Measurements from ENCODE around the gene GPR84. TPM values are rescaled to one million over a fixed set of nuclear protein-coding genes. Genes with fewer than 3 reads are reported as not detected.

The GPR84 gene
- total and polyA plus RNA-seq, 2 of the 13 experiments (the other 11 are each of a cell fraction or from before 2014, with no cell fraction given): not detected

DNA sequence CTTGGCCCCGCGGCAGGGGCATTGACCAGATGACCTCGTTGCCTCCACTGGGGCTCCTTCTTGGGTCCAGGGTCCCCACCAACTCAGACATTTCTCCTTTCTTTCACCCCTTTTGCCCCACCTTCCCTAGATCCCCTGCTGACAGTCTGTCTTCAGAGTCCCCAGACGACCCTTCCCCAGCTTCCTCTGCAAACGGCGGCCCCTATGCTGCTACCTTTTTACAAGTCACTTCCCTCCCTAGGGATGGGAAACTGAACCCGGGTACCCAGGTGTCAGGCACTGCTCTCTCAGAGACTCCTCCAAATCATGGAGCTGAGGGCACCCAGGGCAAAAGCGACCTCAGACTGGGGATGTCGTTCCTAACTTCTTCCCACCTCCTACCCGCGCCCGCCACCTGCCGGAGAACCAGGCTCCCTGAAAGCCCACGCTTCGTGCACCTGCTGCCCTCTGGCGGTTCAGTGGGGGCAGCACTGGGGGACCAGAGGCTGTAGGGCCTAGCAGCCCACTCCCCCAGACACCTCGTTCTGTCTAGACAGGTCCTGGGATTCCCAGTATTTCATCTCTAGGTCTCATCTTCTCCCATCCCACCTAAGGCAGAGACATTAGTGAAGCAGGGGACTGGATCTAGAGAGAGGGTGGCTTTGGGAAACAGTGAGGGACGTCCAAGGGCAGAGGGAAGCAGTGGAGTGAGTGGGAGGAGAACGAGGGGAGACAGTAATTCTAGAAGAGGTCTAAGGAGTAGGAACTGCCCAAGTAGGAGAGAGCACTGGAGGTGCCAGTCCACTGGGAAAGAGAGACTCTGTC, 15.3 kb upstream of the GPR84 start (continued):
- TF ChIP-seq SPEN (CRISPR knock-in tag; IDR thresholded peaks at IDR 0.05; ENCODE audit: low read depth) (no peak), WIZ (CRISPR knock-in tag; IDR thresholded peaks at IDR 0.05) (no peak), KDM4B (CRISPR knock-in tag; IDR thresholded peaks at IDR 0.05) (no peak), RXRB (CRISPR knock-in tag; IDR thresholded peaks at IDR 0.05; ENCODE audit: borderline replicate concordance) (peak; percentile 35; the same call in 1 of the 2 replicates), ZNF24 (IDR thresholded peaks at IDR 0.05) (no peak), GLI4 (CRISPR knock-in tag; IDR thresholded peaks at IDR 0.05; ENCODE audit: borderline replicate concordance) (no peak), ZNF720 (CRISPR knock-in tag; IDR thresholded peaks at IDR 0.05) (no peak), HDAC6 (IDR thresholded peaks at IDR 0.05; ENCODE audit: low read depth, low read length) (no peak), TGIF2 (CRISPR knock-in tag; IDR thresholded peaks at IDR 0.05) (no peak), GFI1 (CRISPR knock-in tag; IDR thresholded peaks at IDR 0.05; ENCODE audit: borderline replicate concordance) (no peak), GTF3A (CRISPR knock-in tag; conservative IDR thresholded peaks at IDR 0.05) (no peak), SNRNP70 (IDR thresholded peaks at IDR 0.05; ENCODE audit: low read depth, low read length) (no peak)
- TF ChIP-seq, protein P1, sequence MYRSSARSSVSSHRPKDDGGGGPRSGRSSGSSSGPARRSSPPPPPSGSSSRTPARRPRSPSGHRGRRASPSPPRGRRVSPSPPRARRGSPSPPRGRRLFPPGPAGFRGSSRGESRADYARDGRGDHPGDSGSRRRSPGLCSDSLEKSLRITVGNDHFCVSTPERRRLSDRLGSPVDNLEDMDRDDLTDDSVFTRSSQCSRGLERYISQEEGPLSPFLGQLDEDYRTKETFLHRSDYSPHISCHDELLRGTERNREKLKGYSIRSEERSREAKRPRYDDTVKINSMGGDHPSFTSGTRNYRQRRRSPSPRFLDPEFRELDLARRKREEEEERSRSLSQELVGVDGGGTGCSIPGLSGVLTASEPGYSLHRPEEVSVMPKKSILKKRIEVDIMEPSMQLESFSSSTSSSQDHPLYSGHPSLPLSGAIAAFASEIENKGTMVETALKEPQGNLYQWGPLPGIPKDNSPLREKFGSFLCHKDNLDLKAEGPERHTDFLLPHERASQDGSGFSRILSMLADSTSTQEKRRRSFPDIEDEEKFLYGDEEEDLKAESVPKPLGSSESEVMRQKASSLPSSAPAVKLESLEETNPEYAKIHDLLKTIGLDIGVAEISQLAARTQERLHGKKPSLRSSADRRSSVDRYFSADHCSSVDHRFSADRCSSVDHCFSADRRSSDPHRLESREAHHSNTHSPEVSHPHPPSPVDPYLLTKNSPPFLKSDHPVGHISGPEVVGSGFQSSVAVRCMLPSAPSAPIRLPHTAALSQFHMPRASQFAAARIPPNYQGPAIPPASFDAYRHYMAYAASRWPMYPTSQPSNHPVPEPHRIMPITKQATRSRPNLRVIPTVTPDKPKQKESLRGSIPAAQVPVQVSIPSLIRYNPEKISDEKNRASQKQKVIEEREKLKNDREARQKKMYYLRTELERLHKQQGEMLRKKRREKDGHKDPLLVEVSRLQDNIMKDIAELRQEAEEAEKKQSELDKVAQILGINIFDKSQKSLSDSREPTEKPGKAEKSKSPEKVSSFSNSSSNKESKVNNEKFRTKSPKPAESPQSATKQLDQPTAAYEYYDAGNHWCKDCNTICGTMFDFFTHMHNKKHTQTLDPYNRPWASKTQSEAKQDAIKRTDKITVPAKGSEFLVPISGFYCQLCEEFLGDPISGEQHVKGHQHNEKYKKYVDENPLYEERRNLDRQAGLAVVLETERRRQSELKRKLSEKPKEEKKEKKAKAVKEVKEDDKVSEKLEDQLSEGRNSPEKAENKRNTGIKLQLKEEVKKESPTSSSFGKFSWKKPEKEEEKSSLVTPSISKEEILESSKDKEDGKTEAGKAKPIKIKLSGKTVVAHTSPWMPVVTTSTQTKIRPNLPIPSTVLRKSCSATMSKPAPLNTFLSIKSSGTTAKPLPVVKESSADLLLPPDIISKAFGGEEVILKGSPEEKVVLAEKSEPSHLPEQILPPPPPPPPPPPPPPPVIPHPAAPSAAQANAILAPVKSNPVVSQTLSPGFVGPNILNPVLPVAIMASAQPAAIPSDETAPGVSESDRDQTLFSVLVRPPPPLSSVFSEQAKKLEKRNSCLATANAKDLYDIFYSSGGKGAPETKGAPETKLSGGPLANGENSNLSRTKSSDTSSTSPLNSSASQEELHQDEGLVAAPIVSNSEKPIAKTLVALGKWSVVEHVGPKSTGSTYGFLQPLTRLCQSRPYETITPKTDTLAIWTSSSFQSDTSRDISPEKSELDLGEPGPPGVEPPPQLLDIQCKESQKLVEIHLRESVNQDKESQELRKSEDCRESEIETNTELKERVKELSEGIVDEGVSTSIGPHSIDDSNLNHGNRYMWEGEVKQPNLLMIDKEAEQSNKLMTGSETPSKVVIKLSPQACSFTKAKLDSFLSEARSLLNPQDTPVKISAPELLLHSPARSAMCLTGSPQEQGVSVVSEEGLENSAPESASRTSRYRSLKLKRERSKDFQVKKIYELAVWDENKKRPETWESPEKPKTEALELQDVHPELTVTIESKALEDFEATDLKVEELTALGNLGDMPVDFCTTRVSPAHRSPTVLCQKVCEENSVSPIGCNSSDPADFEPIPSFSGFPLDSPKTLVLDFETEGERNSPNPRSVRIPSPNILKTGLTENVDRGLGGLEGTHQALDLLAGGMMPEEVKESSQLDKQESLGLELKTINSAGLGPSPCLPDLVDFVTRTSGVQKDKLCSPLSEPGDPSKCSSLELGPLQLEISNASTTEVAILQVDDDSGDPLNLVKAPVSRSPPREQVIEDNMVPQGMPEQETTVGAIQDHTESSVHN (CRISPR knock-in tag; IDR thresholded peaks at IDR 0.05): no peak
- TF ChIP-seq, protein P2, sequence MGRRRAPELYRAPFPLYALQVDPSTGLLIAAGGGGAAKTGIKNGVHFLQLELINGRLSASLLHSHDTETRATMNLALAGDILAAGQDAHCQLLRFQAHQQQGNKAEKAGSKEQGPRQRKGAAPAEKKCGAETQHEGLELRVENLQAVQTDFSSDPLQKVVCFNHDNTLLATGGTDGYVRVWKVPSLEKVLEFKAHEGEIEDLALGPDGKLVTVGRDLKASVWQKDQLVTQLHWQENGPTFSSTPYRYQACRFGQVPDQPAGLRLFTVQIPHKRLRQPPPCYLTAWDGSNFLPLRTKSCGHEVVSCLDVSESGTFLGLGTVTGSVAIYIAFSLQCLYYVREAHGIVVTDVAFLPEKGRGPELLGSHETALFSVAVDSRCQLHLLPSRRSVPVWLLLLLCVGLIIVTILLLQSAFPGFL (CRISPR knock-in tag; IDR thresholded peaks at IDR 0.05): no peak
- TF ChIP-seq, protein P3, sequence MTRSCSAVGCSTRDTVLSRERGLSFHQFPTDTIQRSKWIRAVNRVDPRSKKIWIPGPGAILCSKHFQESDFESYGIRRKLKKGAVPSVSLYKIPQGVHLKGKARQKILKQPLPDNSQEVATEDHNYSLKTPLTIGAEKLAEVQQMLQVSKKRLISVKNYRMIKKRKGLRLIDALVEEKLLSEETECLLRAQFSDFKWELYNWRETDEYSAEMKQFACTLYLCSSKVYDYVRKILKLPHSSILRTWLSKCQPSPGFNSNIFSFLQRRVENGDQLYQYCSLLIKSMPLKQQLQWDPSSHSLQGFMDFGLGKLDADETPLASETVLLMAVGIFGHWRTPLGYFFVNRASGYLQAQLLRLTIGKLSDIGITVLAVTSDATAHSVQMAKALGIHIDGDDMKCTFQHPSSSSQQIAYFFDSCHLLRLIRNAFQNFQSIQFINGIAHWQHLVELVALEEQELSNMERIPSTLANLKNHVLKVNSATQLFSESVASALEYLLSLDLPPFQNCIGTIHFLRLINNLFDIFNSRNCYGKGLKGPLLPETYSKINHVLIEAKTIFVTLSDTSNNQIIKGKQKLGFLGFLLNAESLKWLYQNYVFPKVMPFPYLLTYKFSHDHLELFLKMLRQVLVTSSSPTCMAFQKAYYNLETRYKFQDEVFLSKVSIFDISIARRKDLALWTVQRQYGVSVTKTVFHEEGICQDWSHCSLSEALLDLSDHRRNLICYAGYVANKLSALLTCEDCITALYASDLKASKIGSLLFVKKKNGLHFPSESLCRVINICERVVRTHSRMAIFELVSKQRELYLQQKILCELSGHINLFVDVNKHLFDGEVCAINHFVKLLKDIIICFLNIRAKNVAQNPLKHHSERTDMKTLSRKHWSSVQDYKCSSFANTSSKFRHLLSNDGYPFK (CRISPR knock-in tag; IDR thresholded peaks at IDR 0.05; ENCODE audit: borderline replicate concordance): no peak
- TF ChIP-seq, protein P4, sequence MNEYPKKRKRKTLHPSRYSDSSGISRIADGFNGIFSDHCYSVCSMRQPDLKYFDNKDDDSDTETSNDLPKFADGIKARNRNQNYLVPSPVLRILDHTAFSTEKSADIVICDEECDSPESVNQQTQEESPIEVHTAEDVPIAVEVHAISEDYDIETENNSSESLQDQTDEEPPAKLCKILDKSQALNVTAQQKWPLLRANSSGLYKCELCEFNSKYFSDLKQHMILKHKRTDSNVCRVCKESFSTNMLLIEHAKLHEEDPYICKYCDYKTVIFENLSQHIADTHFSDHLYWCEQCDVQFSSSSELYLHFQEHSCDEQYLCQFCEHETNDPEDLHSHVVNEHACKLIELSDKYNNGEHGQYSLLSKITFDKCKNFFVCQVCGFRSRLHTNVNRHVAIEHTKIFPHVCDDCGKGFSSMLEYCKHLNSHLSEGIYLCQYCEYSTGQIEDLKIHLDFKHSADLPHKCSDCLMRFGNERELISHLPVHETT (CRISPR knock-in tag; conservative IDR thresholded peaks at IDR 0.05): 0 out of 2 replicates have a peak, but pooled peaks have one; percentile 36
